Stimulated activated naive CD4-positive, alpha-beta T cell (primary cell): Measurements from ENCODE around the gene KRTAP10-1.
"Not testable (repeated sequence)": the region's sequence is repeated elsewhere in the genome, so short reads cannot be mapped to it uniquely, and the experiment has no call there.

Experiments used
- DNase-seq, 6 experiments: peaks; one replicate each; lab custom pipeline; 2025; lab: John Stamatoyannopoulos, UW

Gene KRTAP10-1

DNA sequence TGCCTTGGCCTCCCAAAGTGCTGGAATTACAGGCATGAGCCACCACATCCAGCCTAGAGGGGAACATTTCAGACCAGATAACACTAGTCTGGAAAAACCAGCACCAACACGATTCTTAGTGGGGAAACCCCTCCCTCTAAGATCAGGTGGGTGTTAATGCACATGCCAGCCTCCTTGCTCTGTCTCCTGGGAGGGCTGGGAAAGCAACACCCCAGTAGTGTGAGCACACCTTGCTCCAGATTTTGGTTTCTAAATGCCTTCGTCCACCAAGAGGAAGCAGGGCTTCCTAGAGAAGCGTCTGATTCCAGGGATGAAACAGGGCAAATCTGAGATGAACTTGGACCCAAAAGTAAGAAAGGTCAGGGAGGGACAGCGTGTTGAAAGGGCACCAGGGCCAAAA is 31.3 kb upstream of the KRTAP10-1 start:
- DNase-seq: no peak

DNA sequence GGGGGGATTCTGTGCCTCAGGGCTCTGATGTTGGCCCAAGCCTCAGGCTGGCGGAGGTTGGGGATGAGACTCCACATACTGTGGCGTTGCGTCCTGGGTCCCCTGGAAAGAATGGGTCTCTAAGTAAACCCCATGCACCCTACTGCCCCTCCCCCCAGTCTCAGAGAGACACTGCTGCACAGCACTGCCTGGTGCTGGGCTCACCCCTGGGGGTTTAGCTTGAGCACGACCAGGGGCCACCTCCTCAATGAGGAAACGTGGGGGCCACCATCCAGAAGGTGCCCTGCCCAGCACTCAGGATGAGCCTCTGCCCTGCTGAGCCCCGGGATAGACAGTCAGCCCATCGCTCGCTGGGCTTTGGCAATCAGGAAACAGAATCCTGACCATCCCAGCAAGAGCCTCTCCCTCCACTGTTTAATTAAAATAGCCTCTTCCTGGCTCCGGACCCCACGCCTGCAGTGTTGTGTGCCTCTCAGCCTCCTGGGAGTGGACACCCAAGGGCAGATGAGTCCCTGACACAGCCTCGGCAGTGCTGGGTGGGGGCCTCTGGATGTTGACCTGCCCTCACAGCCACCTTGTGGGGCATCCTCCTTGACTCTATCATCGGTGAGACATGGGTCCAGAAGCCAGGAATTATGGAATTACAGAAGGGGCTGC is 30.0 kb upstream of the KRTAP10-1 start:
- DNase-seq: no peak

DNA sequence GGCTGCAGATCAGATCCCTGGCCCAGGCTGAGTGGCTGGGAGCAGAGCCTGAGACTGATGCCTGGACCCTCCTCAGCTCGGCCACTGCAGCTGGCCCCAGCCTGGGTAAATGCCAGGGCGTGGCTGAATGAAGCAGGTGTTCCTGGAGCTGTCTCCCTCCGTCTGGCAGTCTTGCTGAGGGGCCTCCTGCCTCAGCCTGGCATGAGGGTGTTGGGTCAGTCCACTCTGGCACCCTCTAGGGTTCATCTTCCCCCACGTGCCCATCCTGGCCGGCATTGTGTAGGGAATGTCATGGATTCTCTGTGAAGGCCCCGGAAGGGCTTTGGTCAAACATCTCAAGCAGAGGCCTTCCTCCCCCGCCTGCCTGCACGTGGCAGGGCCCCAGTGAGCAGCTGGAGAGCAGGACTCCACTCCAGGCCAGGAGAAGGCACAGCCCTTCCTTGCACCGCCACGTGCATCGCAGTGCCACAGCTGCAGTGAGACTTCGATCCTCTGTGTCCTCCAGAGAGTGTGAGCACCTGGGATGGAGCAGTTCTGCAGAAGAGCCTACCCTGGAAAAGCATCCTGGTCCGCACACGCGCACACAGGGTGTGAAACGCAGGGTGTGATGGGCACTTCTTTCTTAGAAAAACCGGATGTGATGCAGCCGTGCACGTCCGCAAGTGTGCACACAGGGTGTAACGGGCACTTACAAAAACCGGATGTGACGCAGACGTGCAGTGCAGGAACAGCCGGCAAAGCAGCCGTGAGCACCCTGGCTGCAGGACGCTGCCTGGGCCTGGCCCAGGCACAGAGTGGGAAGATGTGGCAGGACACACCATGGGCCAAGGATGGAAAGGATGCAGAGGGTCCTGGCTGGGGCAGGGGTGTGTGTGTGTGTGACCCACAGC is 28.9 kb upstream of the KRTAP10-1 start:
- DNase-seq: no peak

DNA sequence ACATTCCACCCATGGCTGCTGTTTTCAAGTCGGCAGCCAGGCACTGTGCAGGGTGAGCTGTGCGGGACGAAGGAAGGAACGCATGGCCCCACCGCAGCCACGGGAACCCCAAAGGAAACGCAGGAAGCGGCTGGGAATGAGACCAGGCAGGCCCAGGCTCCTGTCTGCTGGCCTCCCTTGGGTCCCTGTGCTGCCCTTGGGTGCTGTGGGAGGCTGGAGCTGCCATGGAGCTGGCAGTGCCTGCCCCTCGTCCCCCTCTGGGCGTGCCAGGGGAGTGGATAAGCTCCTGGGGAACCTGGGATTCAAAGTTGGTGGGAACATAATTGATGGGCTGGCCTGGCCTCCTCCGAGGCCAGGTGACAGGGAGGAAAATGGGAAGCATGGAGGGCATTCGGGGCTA is 28.3 kb upstream of the KRTAP10-1 start:
- DNase-seq: no peak

DNA sequence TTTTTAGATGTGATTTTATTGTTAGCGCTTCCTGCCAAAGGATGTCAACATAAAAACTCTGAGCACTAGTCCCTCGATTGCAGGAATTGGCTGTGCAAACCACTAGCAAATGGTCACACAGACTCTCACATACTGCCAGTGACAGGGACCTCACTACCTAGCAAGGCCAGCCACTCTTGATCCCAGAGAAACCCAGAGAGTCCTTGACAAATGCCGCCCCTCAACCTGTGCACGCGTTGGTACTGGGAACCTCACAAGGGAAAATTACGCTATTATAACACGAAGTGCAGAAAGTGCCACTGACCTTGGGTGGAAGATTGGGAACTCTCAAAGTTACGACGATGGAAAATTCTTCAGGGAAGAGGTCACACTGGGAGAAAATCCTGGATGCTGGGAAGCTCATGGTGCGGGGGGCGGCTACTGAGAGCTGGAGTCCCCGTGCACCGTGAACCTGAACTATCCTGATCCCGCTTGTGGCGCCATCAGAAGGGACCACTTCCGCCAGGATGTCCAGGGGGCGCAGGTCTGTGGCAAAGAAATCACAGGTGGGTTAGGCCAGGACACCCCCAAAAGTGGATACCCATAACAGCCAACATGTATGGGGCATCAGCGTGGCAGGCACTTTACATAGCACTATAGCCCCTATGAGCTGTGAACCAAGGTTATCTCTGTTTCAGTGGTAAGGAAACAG is 27.6 kb upstream of the KRTAP10-1 start:
- no peak for DNase-seq

DNA sequence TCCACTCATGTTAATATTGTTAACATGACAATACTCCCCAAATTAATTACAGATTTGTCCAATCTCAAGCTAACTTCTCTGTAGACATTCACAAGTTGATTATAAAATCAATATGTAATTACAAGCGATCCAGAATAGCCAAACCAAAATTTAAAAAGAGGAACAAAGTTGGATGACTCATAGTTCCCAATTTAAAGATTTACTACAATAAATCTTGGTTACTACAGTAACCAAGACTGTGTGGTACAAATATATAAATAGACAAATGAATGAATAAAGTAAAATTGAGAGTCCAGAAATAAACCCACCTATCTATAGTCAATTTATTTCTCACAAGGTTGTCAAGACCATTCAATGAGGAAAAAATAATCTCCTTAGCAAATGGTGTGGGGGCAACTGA is 26.4 kb upstream of the KRTAP10-1 start:
- DNase-seq: no peak

DNA sequence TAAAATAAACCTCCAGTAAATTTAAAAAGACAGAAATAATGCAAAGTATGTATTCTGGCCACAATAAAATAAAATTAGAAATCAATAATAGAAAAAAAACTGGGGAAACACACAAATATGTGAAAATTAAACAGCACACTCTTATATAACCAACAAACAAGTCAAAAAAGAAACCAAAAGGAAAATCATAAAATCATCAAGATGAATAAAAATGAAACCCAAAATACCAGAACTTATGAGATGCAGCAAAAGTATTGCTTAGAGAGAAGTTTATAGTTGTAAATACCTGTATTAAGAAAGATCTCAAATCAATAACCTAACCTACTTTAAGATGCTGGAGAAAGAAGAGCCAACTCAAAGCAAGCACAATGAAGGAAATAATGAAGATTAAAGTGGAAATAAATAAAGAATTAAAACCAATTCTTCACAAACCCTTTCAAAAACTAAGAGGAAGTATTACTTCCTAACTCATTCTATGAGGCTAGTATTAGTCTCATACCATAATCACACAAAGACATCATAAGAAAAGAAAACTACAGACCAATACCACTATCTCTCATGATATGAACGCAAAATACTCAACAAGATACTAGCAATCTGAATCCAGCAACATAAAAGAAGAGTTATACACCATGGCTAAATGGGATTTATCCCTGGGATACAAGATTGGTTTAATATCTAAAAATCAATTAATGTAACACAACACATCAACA is 25.0 kb upstream of the KRTAP10-1 start:
- no peak for DNase-seq

DNA sequence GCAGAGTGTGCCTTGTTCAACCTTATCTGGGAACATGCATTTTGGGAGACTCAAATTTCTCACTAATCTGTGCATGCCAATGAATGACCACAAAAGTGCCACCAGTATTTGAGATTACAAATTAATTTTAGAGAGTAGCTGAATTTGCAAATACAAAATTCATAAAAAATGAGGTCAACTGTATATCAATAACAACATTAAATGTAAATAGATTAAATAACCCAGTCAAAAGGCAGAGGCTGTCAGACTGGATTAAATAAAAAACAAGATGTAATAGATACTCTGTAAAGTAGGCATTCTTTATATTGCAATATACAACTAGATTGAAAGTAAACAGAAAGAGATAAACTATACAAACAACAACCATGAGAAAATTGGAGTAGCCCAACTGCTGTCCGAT is 24.1 kb upstream of the KRTAP10-1 start:
- no peak for DNase-seq

DNA sequence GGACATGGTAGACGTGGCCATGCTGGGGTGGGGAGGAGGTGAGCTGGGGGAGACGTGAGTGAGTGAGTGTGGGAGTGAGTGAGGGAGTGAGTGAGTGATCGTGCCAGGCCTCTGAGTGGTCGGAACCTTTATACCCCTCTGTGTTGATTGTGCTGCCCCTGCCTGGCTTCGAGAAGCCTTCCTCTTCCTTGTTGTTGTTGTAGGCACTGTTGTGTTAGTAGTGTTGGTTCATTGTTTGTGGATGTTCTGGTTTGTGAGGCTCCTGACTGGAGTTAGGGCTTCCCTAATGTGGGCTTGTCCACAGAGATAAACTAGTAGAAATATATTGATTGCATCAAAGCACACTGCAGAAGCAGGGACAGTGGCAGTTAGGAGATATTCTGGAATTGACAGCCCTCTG is 18.7 kb upstream of the KRTAP10-1 start, which contains the start of gene KRTAP10-3:
Gene KRTAP10-3, minus strand, starts transcription at position 101 of the 400 bp plus-strand sequence. Its CDS starts 80 bp downstream, at position 21.
- DNase-seq: no peak

DNA sequence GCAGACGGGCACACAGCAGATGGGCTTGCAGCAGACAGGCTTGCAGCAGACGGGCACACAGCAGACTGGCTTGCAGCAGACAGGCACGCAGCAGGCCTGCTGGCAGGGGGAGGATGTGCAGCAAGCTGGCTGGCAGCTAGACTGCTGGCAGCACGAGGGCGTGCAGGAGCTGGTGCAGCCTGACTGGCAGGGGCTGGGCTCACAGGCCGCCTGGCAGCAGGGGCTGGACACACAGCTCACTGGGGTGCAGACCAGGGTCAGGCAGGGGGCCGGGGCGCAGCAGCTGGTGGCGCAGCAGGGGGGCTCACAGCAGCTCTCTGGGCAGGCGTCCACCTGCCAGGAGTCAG is 18.3 kb upstream of the KRTAP10-1 start:
- not testable (repeated sequence) for DNase-seq

DNA sequence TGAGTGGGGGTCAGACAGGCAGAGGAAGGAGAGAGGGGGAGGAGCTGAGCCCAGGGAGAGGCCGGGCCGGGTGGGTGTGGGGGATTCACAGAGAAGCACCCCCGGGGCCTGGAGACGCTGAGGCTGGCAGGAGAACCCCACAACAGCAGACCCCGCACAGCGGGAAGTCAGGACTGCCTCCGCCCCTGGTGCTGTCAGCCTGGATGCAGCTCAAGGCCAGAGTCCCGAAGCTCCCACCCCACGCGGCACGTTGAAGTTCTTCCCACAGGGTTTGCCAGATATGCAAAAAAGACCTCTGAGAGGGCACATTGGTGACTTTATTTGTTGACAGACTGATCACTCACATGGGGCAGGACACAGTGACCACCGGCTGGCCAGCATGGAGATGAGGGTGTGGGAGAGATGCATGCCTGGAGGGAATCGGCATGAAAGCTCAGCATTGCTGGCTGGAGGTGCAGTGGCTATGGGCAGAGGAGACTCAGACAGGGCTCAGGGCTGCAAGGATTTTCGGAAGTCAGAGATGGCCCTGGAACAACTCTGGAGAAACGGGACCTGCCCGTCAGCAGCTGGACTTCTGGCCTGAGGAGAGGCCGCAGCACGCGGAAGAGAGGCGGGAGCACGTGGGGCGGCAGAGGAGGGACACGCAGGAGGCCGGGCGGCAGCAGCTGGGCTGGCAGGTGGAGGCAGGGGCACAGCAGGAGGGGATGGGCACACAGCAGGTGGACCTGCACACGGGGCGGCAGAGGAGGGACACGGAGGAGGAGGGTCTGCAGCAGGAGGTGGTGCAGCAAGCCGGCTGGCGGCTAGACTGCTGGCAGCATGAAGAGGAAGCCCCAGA is 17.7 kb upstream of the KRTAP10-1 start:
- no peak for DNase-seq

DNA sequence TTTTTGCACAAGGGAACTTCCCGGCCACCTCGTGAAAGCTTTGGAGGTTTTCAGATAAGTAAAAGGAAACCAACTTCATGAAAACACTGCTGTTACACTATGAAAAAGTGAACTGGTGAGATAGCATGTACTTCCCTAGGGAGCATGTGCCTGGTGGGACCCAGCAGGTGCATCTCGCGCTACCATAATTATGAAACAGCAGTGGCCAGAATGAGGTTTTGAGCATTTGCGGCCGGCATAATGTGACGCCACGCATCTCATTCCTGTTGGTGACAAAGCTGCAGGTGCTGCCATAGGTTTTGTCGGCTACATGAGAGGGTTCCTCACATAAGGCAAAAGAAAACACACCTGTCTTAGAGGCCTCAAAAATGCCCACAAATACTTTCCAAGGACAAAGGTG is 16.9 kb upstream of the KRTAP10-1 start:
- no peak for DNase-seq

DNA sequence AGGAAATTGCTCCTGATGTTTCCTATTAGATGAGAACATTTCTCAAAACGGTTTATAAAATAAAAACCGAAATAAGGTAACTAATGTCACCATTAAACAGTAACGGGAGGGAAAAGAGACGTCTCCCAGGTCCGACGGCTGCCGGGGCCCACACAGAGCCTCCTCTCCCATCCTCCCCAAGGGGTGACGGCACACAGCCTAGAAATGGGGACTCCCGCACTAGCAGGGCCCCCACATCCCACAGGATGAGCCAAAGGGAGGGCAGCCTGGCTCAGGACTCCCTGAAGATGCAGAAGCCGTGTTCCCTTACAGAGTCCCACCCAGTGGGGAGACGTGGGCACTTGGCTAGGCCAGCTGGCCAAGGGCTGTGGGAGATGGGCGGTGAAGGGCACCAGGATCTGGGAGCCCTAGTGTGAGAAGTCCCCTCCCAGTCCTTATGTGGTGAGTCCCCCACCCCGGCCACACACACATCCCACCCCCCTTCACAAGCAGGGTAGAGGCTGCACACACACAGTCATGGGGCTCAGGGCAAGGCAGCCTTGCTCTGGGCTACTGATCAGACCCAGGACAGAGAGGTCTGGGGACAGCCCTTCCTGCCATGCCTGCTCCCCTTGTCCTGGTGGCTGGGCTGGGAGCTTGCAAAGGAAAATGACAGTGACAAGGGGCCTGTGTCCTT is 15.3 kb upstream of the KRTAP10-1 start:
- no peak for DNase-seq

DNA sequence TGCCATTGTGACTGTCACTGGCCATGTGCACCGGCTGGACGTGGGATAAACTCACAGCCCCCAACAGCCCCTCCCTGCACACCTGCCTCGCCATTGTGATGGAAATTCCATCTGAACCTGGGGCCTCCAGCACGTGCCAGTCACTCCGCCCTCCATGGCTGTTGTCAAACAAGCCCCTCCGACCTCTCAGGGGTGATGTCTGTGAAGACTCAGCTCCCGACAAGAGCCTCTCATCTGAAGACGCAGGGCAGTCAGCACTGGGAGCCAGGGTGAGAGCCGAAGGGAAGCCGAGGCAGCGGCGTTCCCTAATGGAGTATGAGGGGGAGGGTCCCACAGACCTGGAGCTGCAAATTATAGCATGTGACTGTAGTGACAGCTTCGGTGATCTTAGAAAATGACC is 12.7 kb upstream of the KRTAP10-1 start:
- no peak for DNase-seq

DNA sequence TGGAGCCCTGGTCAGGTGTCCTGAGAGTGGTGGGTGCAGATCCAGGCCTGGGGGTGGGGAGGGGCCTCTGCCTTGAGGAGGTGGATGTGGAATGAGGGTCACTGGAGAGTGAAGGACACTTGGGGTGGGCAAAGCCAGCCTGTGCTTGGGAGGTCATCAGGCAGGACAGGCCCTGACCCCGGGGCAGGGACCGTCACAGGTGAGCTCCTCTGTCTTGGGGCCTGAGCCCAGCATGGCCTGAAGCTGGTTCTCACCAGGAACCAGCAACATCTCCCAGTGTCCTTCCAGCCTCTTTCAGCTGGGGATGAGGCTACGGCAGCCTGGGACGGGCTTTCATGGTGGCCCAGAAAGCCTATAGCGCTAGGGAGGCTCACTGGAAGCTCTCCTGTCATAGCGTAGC is 12.1 kb upstream of the KRTAP10-1 start:
- no peak for DNase-seq

DNA sequence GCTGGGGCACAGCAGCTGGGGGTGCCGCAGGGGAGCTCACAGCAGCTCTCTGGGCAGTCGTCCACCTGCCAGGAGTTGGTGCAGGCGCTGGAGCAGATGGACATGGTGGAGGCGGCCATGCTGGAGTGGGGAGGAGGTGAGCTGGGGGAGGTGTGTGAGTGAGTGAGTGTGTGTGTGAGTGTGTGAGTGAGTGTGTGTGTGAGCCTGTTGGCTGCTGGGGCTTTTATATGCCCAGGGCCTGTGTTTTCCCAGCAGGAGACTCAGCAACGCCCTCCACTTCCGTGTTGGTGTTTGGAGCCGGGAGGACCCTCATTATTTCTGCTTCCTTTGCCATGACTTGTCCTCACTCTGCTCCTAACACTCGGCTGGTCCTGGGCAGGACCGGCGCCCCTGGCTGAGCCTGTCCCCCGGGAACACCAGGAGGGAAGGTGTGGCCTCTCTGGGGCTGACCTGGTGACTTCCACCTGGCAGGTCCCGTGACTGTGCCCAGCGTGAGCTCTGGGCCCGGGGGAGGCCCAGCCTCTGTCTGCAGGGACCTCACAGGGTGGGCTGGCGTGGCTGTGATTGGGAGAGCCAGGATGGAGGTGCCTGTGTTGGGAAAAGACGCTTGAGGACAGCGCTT is 11.5 kb upstream of the KRTAP10-1 start, which contains the start of gene KRTAP10-2:
Gene KRTAP10-2, minus strand, starts transcription at position 166 of the 622 bp plus-strand sequence. Its CDS starts 47 bp downstream, at position 119.
- DNase-seq: no peak

DNA sequence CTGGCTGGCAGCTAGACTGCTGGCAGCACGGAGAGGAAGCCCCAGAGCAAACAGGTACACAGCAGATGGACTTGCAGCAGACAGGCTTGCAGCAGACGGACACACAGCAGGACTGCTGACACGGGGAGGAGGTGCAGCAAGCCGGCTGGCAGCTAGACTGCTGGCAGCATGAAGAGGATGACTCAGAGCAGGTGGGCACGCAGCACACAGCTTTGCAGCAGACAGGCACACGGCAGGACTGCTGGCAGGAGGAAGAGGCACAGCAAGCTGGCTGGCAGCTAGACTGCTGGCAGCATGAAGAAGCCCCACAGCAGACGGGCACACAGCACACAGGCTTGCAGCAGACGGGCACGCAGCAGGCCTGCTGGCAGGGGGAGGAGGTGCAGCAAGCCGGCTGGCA is 10.8 kb upstream of the KRTAP10-1 start:
- no peak for DNase-seq

DNA sequence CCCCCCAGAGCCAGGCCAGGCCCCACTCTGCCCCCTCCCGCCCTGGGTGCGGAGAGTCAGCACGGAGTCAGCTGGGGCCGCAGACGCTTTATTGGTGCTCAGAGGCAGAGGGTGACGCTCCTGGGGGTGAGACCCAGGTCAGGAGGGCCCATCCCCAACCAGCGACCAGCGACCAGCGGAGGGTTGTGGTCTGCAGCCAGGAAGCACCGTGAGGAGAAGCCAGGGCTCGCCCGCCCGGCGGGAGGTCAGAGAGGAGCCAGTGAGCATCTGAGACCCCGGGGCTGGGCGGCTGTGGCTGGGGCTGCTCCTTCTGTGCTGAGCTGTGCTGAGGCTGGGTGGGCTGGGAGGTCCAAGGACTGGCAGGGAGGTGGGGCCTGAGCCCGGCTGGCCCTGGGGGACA is 10.3 kb upstream of the KRTAP10-1 start:
- not testable (repeated sequence) for DNase-seq

DNA sequence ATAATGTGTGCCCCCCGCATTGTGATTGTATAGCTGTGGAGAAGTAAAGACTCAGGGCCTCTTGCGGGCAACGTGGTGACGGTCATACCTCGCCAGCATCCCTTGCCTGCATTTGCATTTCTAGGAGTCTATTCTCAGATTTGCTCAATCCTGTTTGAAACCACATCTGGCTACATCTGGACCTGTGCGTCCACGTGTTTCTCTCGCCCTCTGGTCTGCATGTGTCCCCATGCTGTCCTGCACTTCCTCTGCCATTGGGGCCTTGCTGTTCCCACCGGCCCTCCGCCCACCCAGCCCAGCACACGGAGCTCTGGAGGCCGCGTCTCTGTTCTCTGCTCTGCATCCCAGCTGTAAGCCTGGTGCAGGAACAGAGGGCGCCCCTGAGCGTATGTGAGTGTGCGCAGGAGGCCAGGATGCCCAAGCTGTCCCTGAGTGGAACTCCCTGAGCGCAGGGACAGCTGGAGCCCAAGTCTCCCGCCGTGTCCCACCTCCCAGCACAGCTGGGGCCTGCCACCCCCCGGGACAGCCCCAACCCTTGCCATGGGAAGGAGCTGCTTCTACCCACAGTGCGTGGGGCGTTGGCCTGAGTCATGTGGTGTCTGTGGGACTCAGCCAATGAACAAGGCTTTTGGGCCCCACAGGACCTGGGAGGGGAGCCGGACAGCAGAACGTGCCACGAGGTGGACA is 9.7 kb upstream of the KRTAP10-1 start:
- DNase-seq: no peak

DNA sequence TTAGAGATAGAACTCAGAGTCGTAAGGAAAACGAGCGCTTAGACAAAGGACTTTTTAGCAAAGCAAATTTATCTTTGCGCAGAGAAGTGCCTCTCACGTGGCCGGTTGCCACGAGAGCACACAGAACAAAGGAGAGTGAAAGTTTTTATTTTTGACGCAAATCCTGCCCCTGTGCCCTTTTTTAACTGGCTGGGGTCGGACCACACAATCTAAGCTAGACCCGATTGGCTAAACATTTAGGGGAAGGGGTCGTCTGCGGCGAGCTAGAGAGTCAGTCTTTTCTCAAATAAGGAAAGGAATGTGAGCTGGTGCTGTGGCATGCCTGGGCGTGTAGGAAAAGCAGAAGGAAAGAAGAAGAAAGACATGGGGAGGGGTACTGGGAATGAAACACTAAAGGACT is 8.9 kb upstream of the KRTAP10-1 start:
- no peak for DNase-seq
